Activated CD4-positive, alpha-beta T cell treated with anti-CD3 and anti-CD28 coated beads, Interleukin-2, amount 10 ng/mL, durations not matched to agents 24 days and 14 days (primary cell): ENCODE data around the gene CCDC57. TPM values are rescaled to one million over a fixed set of nuclear protein-coding genes. Genes with fewer than 3 reads are reported as not detected.
"Not testable (repeated sequence)": the region's sequence is repeated elsewhere in the genome, so short reads cannot be mapped to it uniquely, and the experiment has no call there.

ENCODE experiments used
- DNase-seq: peaks from one replicate; pipeline ENCODE4 v3.0.0; 2022
- H3K27ac Mint-ChIP-seq: one replicate; pipeline ENCODE4 v1.8.0; 2022; ENCODE audit warnings: mild to moderate bottlenecking, mixed read lengths
- H3K27me3 Mint-ChIP-seq: one replicate; pipeline ENCODE4 v1.8.0; 2022; ENCODE audit warnings: mixed read lengths
- H3K36me3 Mint-ChIP-seq: one replicate; pipeline ENCODE4 v1.8.0; 2022; ENCODE audit warnings: low read depth, mild to moderate bottlenecking, mixed read lengths
- H3K4me1 Mint-ChIP-seq: one replicate; pipeline ENCODE4 v1.8.0; 2021; ENCODE audit warnings: mixed read lengths
- H3K4me3 Mint-ChIP-seq: one replicate; pipeline ENCODE4 v1.8.0; 2022; ENCODE audit warnings: mild to moderate bottlenecking, moderate library complexity, mixed read lengths
- H3K9me3 Mint-ChIP-seq: one replicate; pipeline ENCODE4 v1.8.0; 2021; ENCODE audit warnings: mixed read lengths
- intact Hi-C: fragments of 100-400 bp; cut with micrococcal nuclease; formaldehyde crosslinking; loops from one replicate; pipeline ENCODE4 v1.15.1; 2023
- total RNA-seq: library from RNA; stranded (reverse); gene quantifications from 2 replicates; pipeline ENCODE4 v1.2.3, GENCODE V29; 2022

CCDC57 gene
- total RNA-seq, 1 donor from 2014 or later = 58.4 TPM

DNA sequence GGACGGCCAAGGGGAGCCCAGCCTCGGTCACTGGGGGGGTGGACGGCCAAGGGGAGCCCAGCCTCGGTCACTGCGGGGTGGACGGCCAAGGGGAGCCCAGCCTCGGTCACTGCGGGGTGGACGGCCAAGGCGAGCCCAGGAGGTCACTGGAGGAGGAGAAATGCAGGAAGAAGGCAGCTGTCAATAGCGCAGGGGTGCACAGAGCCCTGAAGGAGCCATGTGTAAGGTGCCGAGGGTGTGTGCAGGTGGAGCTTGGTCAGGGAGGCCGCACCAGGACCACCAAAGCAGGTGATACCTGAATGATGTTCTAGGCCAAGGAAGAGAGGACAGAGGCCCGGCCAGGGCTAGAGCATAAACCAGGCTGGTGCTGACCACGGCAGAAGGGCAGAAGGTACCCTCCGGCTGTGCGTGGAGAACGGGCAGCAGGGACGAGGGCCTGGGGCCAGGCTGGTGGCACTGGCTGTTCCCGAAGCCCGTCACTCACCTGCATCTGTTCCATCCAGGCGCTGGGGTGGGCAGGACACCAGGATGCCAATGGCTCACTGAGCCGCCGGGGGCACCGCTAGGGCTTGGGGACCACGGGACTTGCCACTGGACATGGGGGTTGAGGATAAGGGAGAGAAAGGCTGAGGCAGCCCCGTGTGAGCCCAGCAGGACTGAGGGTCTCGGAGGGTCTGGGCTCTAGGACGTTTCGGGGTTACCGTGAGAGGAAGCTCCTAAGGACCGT, 5.9 kb upstream of the CCDC57 start:
- no peaks in the 10 kb centered on the region for H3K27me3 Mint-ChIP-seq
- DNase-seq = no peak
- intact Hi-C loops = no loop called here
- H3K4me1 Mint-ChIP-seq = peaks cover 22% of the 10 kb centered on the region
- no peak overlapping the region for H3K27ac Mint-ChIP-seq
- H3K36me3 Mint-ChIP-seq = no peaks in the 10 kb centered on the region
- no peaks in the 10 kb centered on the region for H3K9me3 Mint-ChIP-seq
- H3K4me3 Mint-ChIP-seq = no peak overlapping the region

DNA sequence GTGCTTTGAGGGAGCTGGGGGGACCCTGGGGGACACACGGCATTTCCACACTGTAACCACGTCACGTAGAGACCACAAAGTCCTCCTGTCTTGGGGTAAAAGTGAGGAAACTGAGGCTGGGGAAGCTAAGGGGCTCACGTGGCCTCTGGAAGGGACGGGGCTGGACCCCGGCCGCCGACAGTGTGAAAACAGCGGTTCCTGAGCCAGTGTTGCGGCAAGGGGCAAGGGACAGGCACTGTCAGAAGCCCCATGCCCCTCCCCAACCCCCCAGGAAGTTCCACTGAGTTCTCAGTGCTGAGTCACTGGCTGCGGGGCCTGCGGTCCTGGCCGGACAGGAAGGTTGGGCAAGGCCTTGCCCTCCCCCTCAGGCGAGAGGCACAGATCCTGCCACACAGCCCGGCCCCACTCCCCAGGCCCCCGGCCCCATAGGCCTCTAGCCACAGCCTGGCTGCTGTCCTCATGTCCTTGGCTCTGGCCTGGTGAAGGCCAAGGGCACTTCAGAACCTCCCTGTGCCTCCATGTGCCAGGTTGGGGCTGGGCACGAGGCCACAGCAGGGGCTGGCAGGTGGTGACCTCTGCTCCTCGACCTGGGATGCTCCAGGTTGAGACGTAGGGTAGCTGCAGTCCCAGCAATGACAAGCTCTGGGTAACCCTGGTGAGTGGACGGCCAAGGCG, 5.0 kb upstream of the CCDC57 start:
- Mint-ChIP-seq H3K27ac (peak overlapping the region; percentile 34), H3K36me3 (no peaks in the 10 kb centered on the region), H3K4me1 (peaks cover 23% of the 10 kb centered on the region), H3K9me3 (no peaks in the 10 kb centered on the region), H3K4me3 (no peak overlapping the region), H3K27me3 (no peaks in the 10 kb centered on the region)
- intact Hi-C loops = no loop called here
- no peak for DNase-seq

DNA sequence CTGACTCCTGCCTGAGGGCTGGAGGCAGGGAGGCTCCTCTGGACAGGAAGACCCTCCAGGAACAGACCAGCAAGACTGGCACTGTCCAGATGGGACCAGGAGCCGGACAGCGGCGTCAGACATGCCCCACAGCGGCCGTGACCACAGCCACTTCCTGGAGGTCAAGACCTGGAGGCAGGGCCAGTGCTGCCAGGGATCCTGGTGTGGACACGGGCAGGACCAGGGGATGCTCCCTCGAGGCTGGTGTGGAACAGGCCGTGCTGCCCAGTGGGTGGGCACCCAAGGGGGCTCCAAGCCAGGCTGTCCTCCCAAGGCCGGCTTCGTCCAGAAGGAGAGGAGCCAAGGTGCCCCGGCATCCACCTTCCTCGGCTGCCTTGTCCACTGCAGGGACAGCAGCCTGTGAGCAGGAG, 4.5 kb upstream of the CCDC57 start:
- DNase-seq = no peak
- intact Hi-C loops = no loop called here
- H3K4me1 Mint-ChIP-seq = peaks cover 23% of the 10 kb centered on the region
- H3K36me3 Mint-ChIP-seq = no peaks in the 10 kb centered on the region
- H3K27me3 Mint-ChIP-seq = no peaks in the 10 kb centered on the region
- H3K4me3 Mint-ChIP-seq = peak overlapping the region; percentile 32
- H3K27ac Mint-ChIP-seq = peak overlapping the region; percentile 86
- no peaks in the 10 kb centered on the region for H3K9me3 Mint-ChIP-seq

DNA sequence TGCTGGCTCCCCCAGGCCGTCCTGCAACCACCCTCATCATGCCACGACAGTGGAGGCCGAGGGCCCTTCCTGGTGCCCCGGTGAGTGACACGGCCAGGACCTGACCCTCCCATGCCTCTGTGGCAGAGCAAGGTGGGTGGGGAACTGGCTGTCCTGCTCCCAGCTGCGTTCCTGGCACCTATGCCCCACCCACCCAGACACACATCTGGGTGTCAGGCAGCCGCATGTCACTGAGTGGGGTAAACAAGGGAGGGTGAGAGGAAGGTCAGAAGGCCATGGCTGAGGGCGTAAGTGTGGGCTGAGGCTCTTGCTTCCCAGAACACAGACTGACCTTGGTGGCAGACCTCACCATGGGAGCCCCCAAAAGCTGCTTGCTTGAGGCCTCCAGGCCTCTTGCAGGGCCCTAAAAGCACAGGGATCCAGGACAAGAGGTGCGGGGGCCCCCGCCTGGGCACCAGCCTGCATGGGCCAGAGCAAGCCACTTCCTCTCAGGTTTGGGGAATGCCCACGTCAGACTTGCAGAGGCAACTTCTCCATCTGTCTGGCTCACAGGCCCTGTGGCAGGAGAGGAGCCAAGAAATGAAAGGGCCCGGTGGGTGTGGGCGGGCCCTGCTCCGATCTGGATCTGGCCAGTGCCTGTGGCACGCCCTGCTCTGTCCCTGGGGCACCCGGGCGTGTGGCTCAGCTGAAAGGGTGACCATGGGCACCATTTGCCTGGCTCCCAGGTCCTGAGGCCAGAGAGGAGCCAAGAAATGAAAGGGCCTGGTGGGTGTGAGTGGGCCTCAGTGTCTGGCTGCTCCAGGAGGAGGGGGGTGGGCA, 3.9 kb upstream of the CCDC57 start:
- no peaks in the 10 kb centered on the region for H3K36me3 Mint-ChIP-seq
- no peaks in the 10 kb centered on the region for H3K27me3 Mint-ChIP-seq
- peaks cover 28% of the 10 kb centered on the region for H3K4me1 Mint-ChIP-seq
- DNase-seq = peak; percentile 83
- intact Hi-C loops = no loop called here
- H3K4me3 Mint-ChIP-seq = peak overlapping the region; percentile 32
- H3K27ac Mint-ChIP-seq = peak overlapping the region; percentile 86
- H3K9me3 Mint-ChIP-seq = no peaks in the 10 kb centered on the region

DNA sequence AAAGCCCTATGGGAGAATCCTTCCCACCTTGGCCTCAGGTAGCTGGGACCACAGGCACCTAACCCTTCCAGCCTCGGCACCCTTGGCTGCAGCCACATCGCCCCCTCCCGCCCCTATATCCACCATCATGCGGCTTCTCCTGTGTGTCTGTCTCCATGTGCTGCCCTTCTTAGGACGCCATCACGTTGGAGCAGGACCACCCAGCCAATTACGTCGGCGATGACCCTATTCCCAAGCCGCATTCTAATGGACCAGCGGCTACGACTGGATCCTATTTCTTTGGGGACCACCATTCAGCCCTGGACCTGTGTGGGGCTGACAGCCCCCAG, 3.3 kb upstream of the CCDC57 start:
- Mint-ChIP-seq H3K4me3 (no peak overlapping the region), H3K27ac (peak overlapping the region; percentile 86), H3K4me1 (peaks cover 29% of the 10 kb centered on the region), H3K9me3 (no peaks in the 10 kb centered on the region), H3K36me3 (no peaks in the 10 kb centered on the region), H3K27me3 (no peaks in the 10 kb centered on the region)
- no peak for DNase-seq
- intact Hi-C loops = no loop called here

DNA sequence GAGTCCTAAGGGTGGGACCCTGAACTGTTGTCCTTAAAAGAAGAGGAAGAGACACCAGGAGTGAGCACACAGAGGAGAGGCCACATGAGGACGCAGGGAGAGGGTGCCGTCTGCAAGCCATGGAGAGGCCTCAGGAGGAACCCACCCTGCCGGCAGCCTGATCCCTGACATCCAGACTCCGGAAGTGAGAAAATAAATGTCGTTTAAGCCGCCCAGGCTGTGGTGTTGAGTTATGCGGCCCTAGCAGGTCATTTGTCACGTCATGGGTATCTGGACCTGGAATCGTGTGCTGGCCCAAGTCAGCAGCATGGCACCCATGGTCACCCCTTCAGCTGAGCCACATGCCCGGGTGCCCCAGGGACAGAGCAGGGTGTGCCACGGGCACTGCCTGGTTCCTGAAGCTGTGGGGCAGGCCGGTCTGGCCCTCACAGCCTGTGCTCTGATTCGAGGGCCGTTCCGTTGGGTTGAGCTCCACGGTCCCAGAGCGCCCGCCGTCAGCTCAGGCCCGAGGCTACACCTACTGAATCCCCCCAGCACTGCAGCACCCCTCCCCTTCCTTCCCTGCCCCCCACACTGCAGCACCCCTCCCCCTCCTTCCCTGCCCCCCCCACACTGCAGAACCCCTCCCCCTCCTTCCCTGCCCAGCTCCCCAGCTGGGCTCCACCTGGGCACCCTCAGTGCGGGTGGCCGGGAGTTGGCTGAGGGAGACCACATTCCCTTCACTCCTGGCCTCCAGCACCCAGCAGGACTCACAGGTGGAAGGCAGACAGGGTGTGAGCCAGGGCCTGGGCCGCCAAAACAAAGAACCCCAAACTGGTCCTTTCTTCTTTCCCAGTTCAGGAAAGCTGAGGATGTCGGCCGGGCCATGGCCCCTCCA, 2.7 kb upstream of the CCDC57 start:
- Mint-ChIP-seq H3K4me1 (peaks cover 29% of the 10 kb centered on the region), H3K27ac (peak overlapping the region; percentile 86), H3K27me3 (no peaks in the 10 kb centered on the region), H3K36me3 (no peaks in the 10 kb centered on the region), H3K4me3 (no peak overlapping the region), H3K9me3 (no peaks in the 10 kb centered on the region)
- peak; percentile 70 for DNase-seq
- intact Hi-C loops = no loop called here

DNA sequence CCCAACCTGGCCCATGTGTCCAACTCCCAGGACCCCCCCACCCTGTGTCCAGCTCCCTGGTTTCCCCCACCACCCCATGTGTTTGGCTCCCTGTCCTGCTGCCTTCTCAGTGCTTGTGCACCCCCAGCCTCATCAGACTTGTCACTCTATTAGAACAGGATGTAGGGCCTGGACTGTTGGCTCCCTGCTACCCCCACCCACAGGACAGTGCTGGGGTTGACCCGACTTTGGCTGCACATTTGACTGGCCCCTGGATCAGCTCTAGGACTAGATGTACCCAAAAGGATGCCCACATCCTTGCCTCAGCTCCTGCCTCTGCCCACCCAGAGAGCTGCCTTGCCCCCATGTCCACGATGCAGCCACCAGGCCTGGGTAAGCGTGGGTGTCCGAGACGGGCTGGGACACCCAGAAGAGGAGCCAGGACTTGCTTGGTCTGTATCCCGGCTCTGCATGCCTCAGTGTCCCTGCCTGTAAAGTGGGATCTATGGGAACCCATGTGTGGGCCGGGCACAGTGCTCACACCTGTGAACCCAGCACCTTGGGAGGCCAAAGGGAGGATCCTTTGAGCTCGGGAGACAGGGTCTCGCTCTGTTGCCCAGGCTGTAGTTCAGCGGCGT, 1.5 kb upstream of the CCDC57 start:
- intact Hi-C loops = no loop called here
- Mint-ChIP-seq H3K36me3 (no peaks in the 10 kb centered on the region), H3K27me3 (no peaks in the 10 kb centered on the region), H3K4me1 (peaks cover 33% of the 10 kb centered on the region), H3K4me3 (peak overlapping the region; percentile 82), H3K27ac (peak overlapping the region; percentile 83), H3K9me3 (no peaks in the 10 kb centered on the region)
- DNase-seq = peak; percentile 63

DNA sequence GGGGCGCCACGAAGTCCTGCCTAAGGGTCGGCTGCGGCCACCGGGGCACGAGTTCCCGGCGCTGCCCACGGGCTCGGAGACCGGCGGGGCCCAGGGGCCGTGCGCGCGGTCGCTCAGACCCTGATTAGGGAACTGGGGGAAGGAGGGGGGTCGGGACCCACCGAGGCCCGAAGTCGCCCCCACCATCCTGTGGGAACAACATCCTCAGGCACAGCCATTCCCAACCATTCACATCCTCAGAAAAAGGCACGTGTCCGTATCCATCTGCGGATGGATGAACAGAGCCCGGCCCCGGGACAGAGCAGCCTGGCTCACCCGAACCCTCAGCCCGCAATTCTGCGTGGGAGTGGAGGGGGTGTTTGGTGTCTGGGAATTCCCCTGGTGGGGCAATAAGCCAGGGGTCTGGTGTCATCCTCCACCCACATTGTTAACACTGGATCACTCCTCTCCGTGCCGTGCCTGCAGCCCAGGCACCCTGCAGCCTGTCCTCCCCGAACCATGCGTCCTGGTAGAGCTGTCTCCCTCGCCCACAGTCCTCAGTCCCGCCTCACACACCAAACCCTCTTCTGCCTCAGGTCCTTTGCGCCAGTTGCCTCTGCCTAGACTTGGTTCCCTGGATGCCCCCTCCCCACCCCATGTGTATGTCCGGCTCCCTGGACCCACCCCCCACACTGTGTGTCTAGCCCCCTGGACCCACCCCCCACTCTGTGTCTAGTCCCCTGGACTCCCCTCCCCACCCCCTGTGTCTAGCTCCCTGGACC, 789 bp upstream of the CCDC57 start:
- peak; percentile 82 for DNase-seq
- Mint-ChIP-seq H3K27ac (peak overlapping the region; percentile 91), H3K36me3 (no peaks in the 10 kb centered on the region), H3K27me3 (no peaks in the 10 kb centered on the region), H3K4me3 (peak overlapping the region; percentile 82), H3K4me1 (peaks cover 35% of the 10 kb centered on the region), H3K9me3 (no peaks in the 10 kb centered on the region)
- intact Hi-C loops = loop anchor here (2.0 kb wide), 1 partner anchor 15 kb away; the partner anchor contains the start of gene SLC16A3

DNA sequence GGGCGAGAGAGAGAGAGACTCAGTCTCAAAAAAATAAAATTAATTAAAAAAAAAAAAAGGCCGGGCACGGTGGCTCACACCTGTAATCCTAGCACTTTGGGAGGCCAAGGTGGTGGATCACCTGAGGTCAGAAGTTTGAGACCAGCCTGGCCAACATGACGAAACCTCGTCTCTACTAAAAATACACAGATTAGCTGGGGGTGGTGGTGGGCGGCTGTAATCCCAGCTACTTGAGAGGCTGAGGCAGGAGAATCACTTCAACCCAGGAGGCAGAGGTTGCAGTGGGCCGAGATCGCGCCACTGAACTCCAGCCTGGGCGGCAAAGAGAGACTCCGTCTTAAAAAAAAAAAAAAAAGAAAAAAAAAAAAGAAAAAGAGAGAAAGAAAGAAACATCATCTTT, 2.0 kb downstream of the CCDC57 start:
- H3K36me3 Mint-ChIP-seq, intact Hi-C loops, H3K27ac Mint-ChIP-seq: not testable (repeated sequence)

DNA sequence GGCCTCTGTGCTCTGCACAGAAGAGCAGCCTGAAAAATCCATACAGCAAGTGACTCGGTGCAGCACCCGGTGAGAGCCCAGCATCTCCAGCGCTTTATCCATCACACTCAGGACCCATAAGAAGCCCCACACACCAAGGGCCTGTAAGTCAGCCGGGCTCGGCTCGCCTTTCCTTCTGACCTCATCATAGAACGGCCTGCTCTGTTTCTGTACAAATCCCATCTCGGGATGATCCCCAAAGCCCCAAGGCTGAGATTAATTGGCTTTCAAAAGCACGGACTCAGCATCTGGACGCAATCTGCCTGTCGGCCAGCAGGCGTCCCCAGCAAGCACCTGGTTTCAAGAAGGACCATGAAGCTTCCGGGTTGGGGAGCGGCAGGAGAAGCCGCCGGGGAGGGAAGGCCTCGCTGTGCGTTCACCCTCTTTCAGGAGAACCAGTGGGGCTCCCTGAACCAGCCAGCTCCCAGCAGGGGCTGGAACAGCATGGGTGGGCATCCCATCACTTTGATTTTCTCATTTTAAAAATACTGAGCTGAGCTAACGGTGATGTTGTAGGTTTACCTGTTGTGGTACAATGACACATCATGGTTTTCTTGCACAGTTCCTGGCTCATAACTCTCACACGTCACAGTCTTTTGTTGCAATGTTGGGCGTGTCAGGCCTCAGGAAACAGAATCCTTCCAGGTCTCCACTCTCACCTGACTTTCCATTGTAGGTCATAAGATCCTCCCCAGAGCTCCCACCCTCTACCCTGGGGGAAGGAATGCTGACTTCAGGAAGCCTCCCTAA, 6.7 kb downstream of the CCDC57 start:
- Mint-ChIP-seq H3K4me1 (peaks cover 41% of the 10 kb centered on the region), H3K9me3 (no peaks in the 10 kb centered on the region), H3K4me3 (peak overlapping the region; percentile 62), H3K27me3 (no peaks in the 10 kb centered on the region), H3K36me3 (peaks cover 4% of the 10 kb centered on the region), H3K27ac (peak overlapping the region; percentile 89)
- peak; percentile 94 for DNase-seq
- intact Hi-C loops = no loop called here

More for the DNA sequence above, 2.0 kb downstream of the CCDC57 start:
- H3K4me1 Mint-ChIP-seq = peaks cover 36% of the 10 kb centered on the region
- H3K4me3 Mint-ChIP-seq, H3K27me3 Mint-ChIP-seq, DNase-seq, H3K9me3 Mint-ChIP-seq: not testable (repeated sequence)

DNA sequence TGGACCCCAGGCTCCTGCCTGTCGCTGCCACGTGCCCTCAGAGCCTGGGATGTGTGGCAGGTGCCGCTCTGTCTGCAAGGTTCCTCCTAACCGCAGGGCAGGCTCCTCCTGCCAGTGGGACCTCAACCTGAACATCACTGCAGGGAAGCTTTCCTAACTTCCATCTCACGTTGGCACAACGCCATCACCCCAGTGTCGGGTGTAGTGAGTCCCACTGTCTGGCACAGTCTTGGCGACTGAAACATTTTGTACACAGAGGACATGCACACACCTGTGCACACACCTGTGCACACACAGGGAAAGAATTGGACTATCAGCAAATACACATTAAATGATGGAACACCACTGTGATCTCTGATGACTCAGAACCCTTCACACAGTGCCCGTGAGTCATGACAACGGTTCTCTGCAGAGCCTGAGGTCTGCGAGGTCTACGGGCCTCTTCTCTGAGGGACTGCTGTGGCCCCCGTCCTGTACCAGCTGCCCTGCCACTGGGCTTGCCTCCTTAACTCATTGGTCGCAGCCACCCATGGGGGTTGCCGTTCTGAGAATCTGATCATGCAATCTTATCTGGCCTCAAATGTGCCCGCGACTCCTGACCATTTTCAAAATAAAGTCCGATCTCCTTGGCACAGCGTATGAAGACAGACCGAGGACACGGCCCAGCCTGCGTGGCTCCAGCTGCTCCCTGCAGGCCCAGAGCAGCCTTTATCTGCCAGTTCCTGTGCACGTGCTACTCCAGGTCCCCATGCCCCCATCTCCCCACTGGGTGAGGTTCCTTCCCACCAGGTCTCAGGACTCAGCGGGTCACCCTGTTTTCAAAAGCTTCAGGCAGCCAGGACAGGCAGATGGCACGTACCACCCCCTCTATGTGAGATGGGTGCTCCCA, 7.6 kb downstream of the CCDC57 start:
- Mint-ChIP-seq H3K27me3 (no peaks in the 10 kb centered on the region), H3K36me3 (peaks cover 6% of the 10 kb centered on the region), H3K4me3 (no peak overlapping the region), H3K27ac (peak overlapping the region; percentile 89), H3K9me3 (no peaks in the 10 kb centered on the region), H3K4me1 (peaks cover 45% of the 10 kb centered on the region)
- no peak for DNase-seq
- intact Hi-C loops = loop anchor here (5.0 kb wide), 1 partner anchor 108 kb away; the partner anchor contains the start of gene FASN
